Epithelial cell of proximal tubule (primary cell): ENCODE results near the gene CDC42EP1. TPM values are rescaled to one million over a fixed set of nuclear protein-coding genes. Genes with fewer than 3 reads are reported as not detected.
"Not testable (repeated sequence)": the region's sequence is repeated elsewhere in the genome, so short reads cannot be mapped to it uniquely, and the experiment has no call there.

Experiments
- DNase-seq: peaks from one replicate; pipeline ENCODE4 v3.0.0-alpha.2; 2011; ENCODE audit warnings: low read depth
- H3K4me3 ChIP-seq: 2 replicates; pipeline ENCODE4 v1.5.1; 2011; ENCODE audit warnings: low read depth, mild to moderate bottlenecking, low read length
- total RNA-seq: library from RNA; depleted of rRNA; stranded (reverse); fragments of >200 nt; gene quantifications from 2 replicates; pipeline ENCODE4 v1.2.3, GENCODE V29; 2015
- TF ChIP-seq, protein P1 (sequence below): conservative IDR thresholded peaks from 2 replicates; pipeline ENCODE4 v1.5.1; 2012; ENCODE audit warnings: low read depth, mild to moderate bottlenecking, low read length

The CDC42EP1 gene
- total RNA-seq, 1 donor from 2014 or later, result 102 TPM

DNA sequence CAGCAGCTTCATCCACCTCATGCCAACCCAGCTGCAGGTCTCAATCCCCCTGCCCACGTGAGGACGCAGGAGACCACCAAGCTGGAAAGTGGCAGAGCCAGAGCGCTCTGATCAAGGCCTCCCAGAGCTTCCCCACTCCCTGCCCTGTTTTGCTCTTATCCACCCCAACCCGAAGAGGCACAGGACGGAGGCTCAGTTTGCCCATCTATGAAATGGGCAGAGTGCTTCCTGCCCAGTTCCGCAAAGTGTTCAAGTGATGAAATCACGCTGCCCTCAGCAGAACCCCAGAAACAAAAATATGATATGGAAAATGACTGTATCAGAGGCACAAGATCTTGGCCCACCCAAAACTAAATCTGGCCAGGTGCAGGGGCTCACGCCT is 11.7 kb downstream of the CDC42EP1 start:
- TF ChIP-seq, protein P1, sequence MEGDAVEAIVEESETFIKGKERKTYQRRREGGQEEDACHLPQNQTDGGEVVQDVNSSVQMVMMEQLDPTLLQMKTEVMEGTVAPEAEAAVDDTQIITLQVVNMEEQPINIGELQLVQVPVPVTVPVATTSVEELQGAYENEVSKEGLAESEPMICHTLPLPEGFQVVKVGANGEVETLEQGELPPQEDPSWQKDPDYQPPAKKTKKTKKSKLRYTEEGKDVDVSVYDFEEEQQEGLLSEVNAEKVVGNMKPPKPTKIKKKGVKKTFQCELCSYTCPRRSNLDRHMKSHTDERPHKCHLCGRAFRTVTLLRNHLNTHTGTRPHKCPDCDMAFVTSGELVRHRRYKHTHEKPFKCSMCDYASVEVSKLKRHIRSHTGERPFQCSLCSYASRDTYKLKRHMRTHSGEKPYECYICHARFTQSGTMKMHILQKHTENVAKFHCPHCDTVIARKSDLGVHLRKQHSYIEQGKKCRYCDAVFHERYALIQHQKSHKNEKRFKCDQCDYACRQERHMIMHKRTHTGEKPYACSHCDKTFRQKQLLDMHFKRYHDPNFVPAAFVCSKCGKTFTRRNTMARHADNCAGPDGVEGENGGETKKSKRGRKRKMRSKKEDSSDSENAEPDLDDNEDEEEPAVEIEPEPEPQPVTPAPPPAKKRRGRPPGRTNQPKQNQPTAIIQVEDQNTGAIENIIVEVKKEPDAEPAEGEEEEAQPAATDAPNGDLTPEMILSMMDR, result no peak
- H3K4me3 ChIP-seq, result no peak overlapping the region
- no peak for DNase-seq

DNA sequence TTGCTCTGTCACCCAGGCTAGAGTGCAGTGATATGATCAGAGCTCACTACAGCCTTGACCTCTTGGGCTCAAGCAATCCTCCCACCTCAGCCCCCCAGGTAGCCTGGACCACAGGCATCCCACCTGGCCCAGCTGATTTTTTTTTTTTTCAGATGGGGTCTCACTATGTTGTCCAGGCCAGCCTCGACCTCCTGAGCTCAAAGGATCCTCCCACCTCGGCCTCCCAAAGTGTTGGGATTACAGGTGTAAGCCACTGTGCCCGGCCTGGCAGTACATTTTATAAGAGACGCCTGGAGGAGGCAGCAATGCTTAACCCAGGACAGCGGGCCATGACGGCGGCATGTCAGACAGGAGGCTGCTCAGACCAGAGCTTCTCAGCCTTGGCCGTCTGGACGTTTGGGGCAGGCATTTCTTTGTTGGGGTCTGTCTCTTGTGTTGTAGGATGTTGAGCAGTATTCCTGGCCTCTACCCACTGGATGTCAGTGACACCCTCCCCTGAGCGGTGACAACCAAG is 15.3 kb downstream of the CDC42EP1 start:
- TF ChIP-seq, protein P1, result no peak
- H3K4me3 ChIP-seq, result no peak overlapping the region
- DNase-seq, result no peak

DNA sequence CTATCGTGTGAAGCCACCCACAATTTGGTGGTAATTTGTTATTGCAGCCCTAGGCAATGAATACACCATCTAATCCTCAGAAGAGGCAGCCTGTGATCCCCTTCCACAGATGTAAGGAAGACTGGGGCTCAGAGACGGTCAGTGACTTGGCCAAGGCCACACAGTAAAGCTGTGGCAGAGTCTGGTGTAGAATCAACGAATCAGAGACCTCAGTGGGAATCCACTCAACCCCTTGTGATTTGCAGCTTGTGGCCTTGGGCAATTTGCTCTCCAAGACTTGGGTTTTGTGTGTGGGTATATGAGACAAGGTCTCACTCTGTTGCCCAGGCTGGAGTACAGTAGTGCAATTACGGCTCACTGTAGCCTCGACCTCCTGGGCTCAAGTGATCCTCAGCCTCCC is 17.7 kb downstream of the CDC42EP1 start:
- H3K4me3 ChIP-seq, result no peak overlapping the region
- DNase-seq, result no peak
- TF ChIP-seq, protein P1, result no peak

DNA sequence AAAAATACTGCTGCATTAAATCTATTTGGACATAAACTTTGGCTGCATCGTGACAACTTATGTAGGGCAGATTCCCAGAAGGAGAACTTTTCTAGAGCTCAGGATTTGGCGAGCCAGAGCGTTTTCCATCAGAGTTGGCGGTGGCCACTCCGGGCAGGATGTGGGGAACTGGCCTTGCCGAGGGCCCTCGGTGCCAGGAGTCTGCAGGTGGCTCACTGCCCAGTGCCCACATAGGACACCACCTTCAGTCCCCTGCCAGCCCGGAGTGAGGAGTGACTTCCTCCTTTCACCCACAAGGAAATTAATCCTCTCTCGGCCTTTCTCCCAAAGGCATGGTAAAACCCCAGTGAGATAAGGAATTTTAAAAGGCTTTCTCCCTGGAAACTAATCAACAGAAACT is 21.2 kb downstream of the CDC42EP1 start:
- no peak overlapping the region for H3K4me3 ChIP-seq
- TF ChIP-seq, protein P1, result no peak
- no peak for DNase-seq

DNA sequence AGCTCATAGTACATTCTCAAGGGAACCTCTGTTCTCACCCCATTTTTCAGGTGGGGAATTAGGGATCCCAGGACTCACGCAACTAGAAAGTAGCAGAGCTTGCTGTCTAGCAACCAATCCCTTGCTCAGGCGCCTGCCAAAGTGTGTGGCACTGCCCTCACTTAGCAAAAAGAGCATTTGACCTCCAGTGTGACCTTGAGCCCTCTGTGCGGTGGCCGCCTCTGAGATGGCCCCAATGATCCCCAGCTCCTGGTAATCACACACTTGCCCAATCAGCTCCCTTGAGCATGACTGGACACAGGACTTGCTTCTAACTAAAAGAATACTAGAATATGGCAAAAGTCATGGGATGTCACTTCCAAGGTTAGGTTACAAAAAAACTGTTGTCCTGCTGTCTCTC is 22.2 kb downstream of the CDC42EP1 start:
- TF ChIP-seq, protein P1, result no peak
- H3K4me3 ChIP-seq, result no peak overlapping the region
- DNase-seq, result no peak

DNA sequence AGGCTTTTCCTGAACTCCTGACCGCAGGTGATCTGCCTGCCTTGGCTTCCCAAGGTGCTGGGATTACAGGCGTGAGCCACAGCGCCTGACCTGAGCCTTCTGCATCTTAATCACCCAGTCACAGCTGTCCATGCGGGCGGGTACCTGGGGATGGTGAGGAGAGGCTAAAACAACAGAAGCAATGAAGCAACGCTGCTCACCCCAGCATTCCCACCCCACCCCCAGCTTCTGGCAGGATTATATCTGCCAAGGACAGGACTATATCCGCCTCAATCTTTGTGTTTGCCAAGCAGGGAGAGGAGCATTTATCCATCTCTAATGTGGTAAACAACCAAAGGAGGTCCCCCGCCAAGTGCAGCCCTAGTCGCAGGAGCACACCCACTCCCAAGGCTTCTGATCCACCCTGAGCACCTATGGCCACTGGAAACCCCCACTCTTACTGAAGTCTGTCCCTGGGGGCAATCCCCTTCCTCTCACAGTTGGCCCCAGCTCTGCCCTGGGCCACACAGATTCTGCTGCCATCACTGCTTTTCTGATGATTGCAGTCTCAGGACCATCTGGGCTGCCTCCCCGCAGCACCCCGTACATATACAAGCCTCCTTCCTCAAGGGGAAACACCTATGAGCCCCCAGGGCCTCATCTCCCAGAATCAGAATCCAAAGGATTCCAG is 28.4 kb downstream of the CDC42EP1 start:
- TF ChIP-seq, protein P1, result no peak
- no peak for DNase-seq
- no peak overlapping the region for H3K4me3 ChIP-seq

DNA sequence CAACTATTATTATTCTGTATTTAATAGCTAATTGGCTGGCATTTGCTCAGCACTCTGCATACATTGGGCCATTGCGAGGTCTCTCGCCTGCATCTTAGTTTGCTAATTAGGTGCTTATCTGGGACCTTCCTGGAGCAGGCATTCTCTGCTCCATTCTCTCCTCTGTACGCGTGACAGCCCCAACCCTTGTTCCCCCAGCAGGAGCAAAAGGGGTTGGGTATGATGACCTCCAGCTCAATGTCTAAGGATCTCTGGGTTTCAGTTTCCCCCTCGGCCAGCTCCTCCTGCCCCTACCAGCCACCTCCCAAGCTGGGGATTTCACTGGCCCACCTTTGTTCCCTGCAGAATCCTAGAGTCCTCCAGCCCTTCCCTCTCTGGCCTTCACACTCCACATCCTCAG is 29.4 kb downstream of the CDC42EP1 start:
- TF ChIP-seq, protein P1, result no peak
- DNase-seq, result no peak
- no peak overlapping the region for H3K4me3 ChIP-seq

DNA sequence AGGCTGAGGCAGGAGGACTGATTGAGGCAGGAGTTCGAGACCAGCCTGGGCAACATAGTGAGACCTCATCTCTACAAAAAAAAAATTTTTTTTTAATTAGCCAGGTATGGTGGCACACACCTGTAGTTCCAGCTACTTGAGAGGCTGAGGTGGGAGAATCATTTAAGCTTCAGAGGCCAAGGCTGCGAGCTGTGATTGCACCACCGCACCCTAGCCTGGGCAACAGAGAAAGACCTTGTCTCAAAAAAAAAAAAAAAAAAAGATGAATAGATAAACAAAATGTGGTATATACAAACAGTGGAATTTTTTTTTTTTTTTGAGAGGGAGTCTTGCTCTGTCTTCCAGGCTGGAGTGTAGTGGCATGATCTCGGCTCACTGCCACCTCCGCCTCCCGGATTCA is 30.8 kb downstream of the CDC42EP1 start:
- DNase-seq, H3K4me3 ChIP-seq: not testable (repeated sequence)
